IPS DF 4.7 (cell line): ENCODE data around the gene CALM1.
"Not testable (repeated sequence)": the region's sequence is repeated elsewhere in the genome, so short reads cannot be mapped to it uniquely, and the experiment has no call there.

Experiments used
- DNase-seq: peaks from one replicate; pipeline ENCODE4 v3.0.0-alpha.2; 2013; ENCODE audit warnings: low spot score; ENCODE audit errors: extremely low read depth

The CALM1 gene

DNA sequence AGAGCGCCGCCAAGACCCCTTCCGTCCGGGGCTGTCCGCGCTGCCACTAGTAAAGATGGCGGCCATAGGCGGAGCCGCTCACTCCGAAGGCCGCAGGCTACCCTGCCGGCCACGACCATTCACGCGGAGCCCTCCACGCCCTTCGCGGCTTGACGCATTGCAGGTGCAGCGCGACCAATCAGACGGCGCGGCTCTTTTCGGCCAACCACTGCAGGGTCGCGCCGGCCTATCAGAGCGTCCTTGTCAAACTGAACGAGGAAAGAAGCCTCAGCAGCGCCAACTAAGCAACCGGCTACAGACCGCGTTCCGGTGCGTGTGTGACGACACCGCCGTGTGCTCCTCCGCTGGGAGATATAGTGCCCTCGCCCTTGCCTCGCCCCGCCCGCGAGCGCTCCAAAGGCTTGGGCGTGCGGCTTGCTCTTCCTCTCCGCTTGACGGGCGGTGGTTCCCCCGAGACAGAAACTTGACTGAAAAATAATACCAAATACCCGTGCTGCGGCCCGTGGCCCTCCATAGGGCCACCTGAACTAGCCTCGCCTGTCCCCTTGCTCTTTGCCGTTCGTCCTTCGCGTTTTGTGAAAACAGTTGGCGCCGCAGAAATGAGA, 13.6 kb upstream of the CALM1 start:
- DNase-seq: peak; percentile 95

DNA sequence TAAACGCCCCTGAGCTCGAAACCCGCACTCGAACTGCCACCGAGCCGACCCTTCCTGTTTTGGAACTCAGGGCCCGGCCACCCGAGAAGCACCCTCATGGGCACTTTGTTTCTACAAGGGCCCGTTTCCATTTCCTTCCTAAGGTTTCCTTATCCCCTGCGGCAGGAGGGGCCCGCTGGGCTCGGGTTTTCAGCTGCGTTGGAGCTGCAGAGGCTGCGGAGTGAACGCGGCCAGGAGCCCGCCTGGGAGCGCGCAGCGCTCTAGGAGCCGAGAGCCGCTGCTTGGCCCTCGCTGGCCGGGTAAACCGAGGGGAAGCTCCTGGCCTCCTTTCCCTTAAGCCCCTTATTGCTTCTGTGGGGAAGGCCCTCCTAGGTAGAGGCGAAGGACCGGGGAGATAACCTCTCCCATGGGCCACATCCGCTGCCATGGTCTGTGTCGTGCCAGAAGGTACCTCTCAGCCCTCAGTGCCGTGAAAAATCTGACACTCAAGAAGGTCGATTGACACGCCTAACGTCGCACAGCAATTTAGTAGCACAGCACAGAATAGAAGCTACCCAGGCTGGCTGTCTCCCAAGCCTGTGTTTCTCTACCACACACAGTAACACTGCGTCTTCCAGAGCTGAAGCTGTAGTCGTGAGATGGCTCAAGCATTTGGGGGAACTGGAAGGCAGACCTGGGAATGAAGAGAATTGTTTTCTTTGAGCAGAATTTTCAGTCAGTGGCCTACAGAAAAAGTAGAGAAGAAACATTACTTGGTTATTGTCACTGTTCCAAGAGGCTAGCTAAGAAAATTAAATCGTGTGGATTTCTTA, 12.9 kb upstream of the CALM1 start:
- no peak for DNase-seq

DNA sequence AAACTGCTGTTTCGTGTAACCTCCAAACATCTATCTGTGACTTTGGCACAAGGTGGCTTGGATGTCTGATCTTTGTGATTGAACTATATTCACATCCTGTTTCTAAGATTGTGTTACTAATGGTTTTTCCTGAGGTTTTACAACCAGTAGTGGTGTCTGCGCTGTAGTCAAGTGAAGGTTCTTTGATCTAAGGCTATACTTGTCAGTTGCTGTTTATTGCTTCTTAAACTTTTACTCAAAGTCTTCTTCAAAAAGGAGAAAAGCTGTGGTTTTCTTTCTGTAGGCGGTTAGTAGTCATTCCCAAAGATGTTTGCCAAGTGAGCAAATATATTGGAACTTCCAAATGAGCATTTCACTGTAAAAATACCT, 12.3 kb upstream of the CALM1 start:
- DNase-seq: no peak

DNA sequence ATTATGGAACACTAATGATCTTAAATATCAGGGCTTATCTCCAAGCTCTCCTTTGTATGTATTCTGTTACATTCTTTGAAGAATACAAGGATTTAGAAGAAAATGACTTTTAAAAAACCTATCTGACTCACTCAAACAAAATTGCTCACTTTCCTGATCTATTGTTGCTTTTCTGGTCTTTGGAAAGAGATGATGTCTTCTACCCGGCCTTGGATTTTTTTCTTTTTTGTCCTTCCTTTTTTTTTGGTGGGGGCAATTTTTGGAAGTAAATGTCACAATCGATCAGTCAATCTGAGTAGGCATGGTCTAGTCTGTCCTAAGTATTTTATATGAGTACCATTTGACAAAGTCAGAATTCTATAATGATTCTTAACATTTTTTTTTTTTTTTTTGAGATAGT, 10.5 kb upstream of the CALM1 start:
- no peak for DNase-seq

DNA sequence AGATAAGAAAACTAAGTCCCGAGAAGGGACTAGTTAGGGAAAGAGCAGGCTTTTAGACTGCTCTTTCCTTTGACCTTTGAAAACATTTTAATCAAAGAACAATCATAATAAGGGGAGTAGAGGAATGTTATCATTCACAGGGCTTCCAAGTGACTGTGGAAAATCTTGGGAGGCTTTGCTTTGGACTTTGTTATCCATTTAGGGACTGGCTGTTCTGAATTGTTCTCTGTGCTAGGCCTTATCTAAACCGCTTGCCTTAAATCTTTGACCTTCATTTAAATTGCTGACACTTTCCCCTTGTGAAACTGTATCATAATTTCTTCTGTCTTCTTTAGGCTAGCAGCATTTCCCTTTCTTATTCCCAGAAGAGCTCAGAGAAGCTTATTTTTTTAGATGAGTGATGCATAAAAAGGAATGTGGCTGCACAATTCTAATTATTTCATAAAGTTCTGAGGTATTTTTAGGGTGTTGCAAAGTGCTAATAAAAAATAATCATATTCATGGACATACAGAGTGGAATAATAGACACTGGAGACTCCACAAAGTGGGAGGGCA, 9.5 kb upstream of the CALM1 start:
- DNase-seq: no peak

DNA sequence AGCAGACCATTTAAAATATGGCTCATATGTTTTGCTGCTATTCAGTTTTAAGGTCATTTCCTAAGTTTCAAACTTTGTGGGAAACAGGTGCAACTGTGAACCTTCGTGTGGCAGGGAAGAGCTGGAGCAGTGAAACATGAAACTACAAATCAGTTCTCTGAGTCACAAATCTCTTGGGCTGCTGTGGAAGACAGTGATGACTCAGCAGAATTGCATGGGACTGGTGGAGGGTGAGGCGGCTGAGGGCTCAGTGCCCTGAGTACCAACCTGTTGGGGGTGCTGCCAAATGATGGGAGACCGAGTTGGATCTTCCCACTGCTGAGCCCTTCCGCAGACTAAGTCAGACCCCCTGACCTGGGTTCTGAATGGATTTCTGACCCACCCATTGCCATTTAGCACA, 8.4 kb upstream of the CALM1 start:
- no peak for DNase-seq

DNA sequence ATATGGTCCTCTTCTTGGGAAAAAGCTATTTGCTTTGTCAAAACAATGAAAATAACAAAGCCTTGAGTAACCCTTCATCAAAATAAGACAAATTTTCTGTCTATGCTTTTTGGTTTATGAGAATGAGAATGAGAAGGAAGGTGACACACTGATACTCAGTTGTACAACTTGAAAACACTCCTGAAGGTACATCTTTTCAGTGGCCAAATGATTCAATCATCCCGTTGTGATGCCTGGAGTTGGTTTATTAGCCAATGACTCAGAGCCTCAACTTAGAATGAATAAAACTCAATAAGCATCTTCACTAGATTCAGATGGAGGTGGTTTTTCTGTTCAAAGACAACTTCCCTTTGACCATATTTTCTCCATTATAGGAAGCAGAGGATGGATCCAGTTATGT, 7.8 kb upstream of the CALM1 start:
- no peak for DNase-seq

DNA sequence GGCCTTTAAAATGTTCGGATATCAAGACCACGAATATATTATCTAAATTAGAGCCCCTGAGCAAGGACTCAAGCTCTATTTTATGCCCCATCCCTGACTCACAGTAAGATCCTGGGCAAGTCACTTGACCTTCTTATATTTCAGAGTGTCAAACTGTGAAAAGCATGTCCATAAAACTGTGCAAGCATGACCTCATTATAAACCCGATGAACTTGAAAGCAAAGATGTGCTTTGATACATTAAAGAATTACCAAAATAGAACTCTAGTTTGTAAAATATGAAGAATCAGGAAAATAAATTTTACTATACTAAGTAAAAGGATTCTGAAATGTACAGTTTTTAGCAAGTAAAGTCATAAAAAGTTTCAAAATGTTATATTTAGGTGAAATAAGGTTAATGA, 2.9 kb upstream of the CALM1 start:
- DNase-seq: no peak

DNA sequence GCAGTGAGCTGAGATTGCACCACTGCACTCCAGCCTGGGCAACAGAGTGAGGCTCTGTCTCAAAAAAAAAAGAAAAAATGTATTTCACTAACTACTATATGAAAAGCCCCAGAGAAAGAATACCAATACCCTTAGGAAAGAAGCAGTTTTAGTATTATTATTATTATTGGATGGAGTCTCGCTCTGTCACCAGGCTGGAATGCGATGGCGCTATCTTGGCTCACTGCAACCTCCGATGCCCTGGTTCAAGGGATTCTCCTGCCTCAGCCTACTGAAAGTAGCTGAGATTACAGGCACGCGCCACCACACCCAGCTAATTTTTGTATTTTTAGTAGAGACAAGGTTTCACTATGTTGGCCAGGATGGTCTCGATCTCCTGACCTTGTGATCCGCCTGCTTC, 2.0 kb upstream of the CALM1 start:
- DNase-seq: not testable (repeated sequence)

DNA sequence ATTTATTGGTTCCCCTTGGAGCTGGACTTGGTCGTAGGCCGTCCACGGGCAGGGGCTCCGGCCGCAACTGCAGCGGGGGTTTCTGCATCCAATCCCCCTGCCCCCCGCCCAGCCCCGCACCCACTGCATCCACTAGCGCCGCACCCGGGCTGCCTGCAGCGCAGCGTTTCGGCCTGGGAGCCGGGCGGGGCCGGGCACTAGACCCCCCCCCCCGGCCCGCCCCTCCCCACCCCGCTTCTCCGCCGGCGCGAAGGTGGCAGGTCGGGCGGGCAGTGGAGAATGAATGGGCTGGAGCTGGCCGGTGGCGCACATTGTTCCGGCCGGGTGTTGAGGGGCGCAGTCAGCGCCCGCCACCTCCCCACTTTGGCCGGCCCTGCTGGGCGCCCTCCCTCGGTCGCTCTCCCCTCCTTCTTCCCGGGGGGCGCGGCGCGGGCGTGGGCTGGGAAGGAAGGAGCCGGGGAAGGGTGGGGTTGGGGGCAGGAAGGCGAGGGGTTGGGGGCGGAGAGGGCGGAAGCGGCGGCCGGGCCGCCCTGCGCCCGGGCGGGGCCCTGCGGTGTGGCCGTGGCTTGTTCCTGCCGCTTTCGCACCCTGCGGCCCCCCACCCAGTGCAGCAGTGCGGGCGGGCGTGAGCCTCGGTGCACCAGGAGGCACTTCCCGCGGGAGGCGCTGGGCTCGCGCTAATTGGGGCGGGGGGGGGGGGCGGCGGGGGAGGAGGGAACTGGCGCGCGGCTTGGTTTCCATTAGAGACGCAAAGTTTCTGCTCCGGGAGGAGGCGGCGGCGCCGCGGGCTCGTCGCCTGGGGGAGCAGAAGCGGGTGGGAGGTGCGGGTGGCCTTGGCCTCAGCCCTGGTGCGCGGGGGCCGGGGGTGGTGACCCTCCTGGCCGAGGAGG, 841 bp downstream of the CALM1 start:
- DNase-seq: no peak

DNA sequence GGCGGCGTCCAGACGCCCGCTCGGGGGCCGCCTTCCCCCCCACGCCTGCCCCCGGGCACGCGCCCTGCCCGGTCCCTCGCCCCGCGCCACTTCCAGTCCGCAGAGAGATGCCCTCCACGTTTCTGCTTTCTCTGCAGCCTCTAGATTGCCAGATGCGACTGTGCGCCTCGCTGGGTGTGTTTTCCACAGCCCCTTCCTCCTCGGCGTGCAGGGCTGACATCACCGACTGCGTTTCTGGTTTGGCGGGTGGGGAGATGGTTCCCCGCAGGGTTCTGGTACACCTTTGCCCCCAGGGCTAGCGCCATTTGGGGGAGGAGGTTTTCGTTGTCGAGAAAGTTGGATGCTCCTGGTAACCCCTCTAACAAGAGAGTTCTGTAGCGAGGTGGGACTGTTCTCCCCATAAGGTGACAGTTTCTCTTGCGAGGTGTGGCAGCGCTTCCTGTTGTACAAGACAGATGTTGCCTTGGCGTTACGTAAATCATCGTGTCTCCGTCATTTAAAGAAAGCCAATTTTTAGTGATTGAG, 1.5 kb downstream of the CALM1 start:
- no peak for DNase-seq

DNA sequence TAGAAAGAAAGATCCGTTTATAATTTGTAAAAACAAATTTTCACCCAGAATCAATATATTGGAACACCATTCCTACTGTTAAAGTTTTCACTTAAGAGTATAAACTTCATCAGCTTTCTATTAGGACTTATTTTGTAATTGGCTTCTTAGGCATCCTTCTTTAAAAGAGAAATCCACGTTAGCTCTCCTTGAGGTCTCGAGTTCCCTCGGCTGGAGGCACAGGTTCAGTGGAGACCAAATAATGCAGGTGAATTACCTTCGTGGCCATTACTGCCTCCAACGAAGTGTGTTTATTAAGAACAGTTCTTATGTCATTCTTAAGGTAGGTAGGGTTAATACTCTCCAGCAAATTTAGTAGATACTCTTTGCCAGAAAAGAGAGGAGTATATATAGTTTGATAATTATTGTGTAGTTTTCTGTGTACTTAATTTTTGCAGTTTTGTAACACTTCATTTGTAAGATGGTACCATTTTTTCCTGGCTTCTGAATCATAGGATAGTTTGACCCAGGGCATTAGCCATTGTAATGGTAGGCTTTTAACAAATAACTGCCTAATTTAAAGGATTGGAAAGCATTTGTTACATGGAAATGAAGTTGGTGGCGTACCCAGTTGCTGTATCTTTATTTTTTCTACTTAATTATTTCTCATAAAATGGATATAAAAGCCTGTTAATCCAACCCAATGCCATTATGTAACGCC, 2.2 kb downstream of the CALM1 start:
- DNase-seq: no peak

DNA sequence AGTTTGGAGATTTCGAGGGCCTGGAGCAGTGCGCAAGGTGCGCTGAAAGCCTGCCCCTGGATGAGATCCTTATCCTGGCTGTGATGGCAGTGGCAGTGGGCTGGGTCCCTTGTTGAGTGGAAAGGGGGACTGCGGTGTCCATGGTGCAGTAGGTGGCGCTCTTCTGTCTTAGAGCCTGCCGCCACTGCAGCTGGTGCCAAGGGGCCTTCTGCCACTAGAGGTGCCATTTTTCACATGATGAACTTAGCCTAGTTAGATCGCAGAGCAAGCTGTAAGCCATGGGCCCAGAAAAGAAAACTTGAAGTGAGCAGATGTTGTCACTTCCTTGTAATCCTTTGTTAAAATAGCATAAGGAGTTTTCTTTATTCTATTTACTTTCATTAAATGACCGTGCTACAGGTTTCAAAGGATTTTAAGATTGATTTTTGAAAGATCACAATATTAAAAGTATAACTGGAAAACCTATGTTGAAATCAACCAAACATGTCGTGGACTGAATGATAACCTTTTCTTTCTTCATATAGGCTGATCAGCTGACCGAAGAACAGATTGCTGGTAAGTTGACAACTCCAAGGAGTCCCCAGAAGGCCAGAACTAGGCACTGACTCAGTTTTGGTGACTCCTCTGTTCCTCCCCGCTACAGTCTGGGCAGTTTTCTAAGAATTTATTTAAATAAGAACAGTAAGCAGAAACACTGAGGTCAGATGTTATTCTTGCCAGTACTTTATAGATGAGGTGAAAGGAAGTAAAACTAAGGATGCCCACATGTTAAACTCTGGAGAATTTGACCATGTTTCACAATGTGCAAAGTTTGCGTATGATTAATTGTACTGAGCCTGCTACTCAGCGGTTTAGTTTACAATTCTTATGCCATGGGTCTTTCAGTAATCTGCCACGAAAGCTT, 3.0 kb downstream of the CALM1 start:
- DNase-seq: no peak

DNA sequence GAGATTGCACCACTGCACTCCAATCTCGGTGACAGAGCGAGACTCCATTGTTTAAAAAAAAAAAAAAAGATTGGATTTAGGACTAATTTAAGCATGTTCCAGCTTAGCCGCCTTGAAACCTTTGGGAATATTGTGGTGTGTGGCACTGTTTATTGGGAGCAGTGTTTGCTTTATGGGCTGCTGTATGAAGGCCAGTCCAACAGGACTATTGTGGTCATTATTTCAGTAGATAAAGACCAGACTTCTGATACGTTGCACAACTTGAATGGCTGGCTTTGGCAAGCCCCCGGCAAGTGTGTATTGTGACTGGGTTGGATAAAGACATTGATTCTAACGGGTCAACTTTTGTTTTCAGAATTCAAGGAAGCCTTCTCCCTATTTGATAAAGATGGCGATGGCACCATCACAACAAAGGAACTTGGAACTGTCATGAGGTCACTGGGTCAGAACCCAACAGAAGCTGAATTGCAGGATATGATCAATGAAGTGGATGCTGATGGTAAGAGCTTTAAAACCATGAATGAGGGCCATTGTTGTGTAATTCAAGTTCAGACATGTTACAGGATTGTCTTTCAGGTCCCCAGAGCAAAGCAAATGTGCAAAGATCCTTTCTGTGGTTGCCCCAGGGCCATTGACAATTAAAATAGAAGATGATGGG, 4.2 kb downstream of the CALM1 start:
- no peak for DNase-seq

DNA sequence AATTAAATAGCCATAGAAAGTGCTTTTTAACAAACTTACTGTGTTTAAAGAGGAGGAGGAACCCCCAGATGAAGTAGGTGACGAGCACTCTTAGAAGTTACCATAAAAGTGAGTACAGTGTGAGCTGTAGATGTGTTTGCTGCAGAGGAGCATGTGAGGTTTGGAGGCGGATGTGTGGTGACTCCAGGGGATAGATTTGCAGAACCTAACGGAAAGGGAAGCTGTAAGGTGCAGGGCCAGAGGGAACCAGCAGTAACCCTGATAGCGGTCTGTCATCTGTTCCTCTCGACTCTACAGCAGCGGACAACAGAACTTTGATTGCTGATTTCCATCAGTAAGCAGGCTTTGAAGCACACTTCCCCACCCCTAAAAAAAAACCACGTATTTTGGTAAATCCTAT, 5.2 kb downstream of the CALM1 start:
- DNase-seq: no peak

DNA sequence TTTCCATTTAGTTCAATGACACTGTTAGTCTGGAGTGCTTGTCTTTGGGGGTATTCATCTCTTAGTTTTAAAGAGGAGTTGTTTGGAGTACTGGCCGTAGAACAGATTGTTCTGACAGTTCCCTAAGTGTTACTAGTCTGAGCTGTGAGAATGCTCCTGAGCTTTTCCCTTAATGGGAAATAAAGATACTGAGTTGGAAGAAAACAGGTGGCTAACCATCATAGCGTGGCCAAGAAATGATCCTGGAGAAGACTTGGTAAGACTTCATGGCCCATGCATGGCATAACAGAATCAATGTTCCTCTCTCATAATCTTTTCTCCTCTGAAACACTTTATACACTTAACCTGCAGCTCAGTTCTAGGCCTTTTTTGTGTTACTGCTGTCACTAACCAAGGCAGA, 6.2 kb downstream of the CALM1 start:
- DNase-seq: no peak

DNA sequence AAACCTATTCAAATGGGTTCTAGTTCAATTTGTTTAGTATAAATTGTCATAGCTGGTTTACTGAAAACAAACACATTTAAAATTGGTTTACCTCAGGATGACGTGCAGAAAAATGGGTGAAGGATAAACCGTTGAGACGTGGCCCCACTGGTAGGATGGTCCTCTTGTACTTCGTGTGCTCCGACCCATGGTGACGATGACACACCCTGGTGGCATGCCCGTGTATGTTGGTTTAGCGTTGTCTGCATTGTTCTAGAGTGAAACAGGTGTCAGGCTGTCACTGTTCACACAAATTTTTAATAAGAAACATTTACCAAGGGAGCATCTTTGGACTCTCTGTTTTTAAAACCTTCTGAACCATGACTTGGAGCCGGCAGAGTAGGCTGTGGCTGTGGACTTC, 8.3 kb downstream of the CALM1 start:
- no peak for DNase-seq

DNA sequence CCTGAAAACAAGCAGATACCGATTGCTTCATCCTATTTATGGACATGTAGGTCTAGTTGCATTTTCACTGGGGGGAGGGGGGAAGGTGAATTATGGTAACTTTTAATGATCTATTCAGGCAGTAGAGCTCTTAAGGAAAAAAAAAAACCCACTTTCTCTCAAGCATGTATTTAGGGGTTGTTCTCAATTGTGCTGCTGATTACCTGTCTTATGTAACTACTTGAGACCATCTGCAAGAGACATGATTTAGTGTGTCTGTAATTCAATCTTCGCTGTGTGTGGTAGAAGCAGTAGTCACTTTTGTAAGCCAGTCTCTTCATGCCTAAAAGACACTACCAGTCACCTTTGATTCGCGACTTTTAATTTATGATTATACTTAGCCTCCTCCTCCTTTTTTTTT, 8.9 kb downstream of the CALM1 start:
- DNase-seq: no peak

DNA sequence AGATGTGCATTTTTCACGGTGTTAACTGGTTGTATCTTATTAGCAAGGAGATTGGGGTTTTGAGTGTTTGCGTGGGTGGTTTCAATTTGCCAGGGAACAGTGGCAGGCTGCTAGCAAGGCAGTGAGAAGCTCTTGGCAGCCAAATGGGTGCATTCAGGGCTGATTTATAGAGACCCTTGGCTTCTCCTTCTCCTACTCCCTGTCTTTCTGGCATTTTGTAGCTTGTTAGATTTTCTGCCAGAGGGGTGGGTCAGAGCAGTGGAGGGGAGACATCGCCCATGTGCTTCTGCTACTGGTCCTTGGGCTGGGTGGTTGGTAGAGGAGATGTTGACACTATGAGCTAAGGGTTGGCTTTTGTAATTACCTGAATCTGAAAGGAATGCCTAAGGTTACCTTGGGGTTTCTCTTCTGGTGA, 9.6 kb downstream of the CALM1 start:
- DNase-seq: no peak

DNA sequence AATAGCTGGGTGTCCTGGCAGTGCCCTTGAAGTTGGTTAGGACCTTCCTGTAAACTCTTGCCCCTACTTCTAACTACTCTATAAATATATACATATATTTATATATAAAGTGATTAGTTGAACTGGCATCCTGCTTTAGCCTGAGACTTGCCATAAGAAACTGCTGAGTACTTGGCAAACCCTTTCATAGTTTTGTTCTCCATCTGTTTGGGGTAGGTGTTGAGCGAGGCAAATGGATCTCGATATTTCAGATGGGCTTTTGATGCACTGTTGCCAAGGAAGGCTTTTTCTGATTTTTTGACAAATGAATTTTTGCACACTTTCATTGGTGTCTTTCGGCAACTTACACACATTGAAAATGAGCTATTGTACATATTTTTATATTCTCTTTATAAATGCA, 10.4 kb downstream of the CALM1 start:
- DNase-seq: no peak
